Astrocyte of the cerebellum (primary cell): ENCODE data around the gene PLPP7.
A peak's percentile ranks its signal among the peaks of the same experiment; 100 is the strongest.
"Not testable (repeated sequence)": the region's sequence is repeated elsewhere in the genome, so short reads cannot be mapped to it uniquely, and the experiment has no call there.

ENCODE experiments used
- DNase-seq: peaks from one replicate; pipeline ENCODE4 v3.0.0-alpha.2; 2011; ENCODE audit warnings: low read depth
- H3K4me3 ChIP-seq: 2 replicates; pipeline ENCODE4 v1.5.1; 2011; ENCODE audit warnings: mild to moderate bottlenecking, low read depth, low read length, moderate library complexity
- in situ Hi-C: cut with HindIII; loops from 2 replicates; pipeline ENCODE4 v1.10.0; 2017; ENCODE audit warnings: low sequenced_read_pairs
- TF ChIP-seq, protein P1 (sequence below): IDR thresholded peaks from 2 replicates; pipeline ENCODE4 v1.5.1; 2012; ENCODE audit warnings: low read length, low read depth, moderate library complexity, mild to moderate bottlenecking; ENCODE audit errors: missing control alignments

The PLPP7 gene

DNA sequence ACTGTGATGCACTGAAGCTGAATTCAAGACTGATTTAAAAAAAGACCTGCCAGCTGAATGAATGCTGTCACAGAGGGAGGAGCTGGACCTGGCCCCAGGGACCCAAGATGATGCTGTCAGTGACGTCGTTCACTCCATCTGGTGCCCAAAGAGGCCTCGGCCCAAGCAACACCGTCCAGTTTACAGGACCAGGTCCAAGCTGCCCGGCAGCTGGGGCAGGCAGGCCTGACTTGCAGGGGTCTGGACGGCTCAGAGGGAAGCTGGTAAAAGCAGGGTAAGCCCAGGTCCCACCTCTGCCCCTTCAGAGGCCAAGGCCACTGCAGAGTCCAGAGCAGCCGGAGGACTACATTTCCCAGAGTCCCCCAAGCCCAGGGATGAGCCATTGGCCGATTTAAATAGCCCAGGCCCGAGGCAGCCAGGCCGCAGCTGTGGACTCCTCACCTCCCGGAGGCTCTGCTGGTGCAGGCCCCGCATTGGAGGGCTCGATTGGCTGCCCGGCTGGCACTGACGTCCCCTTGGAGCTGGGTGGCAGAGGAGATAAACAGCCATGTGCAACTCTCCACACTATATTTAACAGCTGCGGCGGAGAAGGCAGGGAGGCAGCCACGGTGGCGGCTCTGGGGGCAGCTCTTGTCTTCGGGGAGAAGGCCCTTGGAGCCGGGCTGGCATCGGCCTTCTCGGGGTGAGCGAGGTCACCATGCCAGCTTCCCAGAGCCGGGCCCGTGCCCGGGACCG, at the start of gene PLPP7:
TSS of gene PLPP7 (plus strand) at position 423 of the 735 bp plus-strand sequence. CDS start at position 698, 275 bp downstream.
- DNase-seq: peak; percentile 11
- in situ Hi-C loops: no loop called here
- peak within 1 kb of the TSS; percentile 41 for H3K4me3 ChIP-seq
- TF ChIP-seq, protein P1, sequence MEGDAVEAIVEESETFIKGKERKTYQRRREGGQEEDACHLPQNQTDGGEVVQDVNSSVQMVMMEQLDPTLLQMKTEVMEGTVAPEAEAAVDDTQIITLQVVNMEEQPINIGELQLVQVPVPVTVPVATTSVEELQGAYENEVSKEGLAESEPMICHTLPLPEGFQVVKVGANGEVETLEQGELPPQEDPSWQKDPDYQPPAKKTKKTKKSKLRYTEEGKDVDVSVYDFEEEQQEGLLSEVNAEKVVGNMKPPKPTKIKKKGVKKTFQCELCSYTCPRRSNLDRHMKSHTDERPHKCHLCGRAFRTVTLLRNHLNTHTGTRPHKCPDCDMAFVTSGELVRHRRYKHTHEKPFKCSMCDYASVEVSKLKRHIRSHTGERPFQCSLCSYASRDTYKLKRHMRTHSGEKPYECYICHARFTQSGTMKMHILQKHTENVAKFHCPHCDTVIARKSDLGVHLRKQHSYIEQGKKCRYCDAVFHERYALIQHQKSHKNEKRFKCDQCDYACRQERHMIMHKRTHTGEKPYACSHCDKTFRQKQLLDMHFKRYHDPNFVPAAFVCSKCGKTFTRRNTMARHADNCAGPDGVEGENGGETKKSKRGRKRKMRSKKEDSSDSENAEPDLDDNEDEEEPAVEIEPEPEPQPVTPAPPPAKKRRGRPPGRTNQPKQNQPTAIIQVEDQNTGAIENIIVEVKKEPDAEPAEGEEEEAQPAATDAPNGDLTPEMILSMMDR: no peak

DNA sequence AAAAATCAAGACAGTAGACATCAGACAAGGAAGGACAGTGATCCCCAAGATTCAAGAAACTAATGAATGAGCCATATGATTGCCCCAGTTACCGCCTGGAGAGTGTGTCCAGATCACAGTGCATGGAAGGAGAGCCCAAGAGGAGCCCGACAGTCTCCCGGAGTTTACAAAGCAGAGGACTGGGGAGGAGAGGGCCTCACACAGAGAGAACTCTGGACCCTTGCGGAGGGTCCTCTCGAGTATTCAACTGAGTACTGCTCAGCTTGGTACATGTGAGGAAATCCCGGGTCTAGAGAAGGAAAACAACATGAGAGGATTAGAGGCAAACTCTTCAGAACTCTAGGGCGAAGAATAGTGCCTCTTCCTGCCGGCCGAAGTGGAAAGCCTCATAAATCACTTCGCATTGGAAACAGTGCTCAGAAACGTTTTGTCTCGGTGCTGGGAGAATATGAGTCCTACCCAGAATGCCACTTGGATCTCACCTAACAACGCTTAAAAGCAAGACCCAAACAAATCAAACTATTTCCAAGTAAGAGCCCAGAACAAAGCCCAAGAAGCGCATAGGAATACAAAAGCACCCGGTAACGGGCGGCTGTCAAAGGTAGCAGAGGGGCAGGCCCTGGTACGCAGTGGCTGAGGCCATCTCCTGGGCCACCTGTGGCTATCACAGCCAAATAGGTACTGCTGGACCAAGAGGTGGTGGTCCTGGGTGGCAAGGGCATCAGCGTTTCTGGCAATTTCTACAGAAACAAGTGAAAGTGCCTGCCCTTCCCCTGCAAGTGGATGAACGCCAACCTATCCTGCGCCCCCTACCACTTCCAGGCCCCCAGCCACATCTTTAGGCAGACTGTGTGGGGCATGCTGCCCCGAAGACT, 49.2 kb upstream of the PLPP7 start:
- in situ Hi-C loops: no loop called here

DNA sequence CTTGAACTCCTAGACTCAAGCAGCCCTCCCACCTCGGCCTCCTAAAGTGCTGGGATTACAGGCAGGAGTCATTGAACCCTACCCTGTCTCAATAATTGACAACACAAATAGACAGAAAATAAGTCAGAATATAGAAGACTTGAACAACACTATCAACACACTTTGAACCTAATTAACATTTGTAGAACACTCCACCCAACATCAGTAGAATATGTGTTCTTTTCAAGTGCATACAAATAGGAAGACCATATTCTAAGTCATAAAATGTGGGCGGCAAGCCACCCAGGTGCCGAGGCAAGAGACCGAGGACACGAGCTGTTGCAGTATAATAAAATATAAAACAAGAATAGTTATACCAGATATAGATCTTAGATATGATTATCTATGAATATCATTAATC, 45.2 kb upstream of the PLPP7 start:
- in situ Hi-C loops, H3K4me3 ChIP-seq, DNase-seq: not testable (repeated sequence)

More for the DNA sequence above, 49.2 kb upstream of the PLPP7 start:
- no peak overlapping the region for H3K4me3 ChIP-seq
- no peak for DNase-seq
- TF ChIP-seq, protein P1: no peak

DNA sequence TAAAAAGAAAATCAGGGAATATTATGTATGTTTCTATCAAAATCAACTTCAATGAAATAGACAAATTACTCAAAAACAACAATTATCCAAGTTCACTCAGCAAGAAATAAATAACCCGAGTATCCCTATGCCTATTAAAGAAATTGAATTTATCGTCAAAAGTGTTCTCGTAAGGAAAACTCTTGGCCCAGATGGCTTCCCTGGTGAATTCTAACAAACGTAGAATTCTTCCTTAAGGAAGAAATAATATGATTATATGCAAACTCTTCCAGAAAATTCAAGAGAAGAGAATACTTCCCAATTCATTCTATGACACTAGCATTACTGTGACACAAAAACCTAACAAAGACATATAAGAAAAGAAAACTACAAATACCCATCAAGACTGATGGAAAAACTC, 42.9 kb upstream of the PLPP7 start:
- in situ Hi-C loops: no loop called here
- H3K4me3 ChIP-seq: no peak overlapping the region
- TF ChIP-seq, protein P1: no peak
- no peak for DNase-seq

DNA sequence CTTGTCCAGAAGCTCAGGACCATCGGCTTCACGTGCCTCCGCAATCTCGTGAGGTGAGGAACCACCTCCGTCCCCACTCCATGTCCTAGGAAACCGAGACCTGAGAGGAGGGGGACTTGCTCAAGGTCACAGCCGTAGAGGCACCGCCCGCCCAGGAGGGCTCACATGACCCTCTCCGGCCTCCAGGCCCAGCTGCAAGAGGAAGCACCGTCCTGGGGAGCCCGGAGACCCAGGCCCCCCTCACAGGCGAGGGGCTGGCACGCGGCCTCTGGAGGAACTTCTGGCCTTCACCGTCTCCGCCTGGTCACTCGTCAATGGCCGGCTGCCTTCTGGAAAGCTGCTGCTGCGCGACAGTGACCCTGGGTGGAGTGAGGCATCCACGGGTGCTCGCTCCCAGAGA, 37.4 kb upstream of the PLPP7 start:
- no peak for DNase-seq
- in situ Hi-C loops: no loop called here
- TF ChIP-seq, protein P1: no peak
- no peak overlapping the region for H3K4me3 ChIP-seq

DNA sequence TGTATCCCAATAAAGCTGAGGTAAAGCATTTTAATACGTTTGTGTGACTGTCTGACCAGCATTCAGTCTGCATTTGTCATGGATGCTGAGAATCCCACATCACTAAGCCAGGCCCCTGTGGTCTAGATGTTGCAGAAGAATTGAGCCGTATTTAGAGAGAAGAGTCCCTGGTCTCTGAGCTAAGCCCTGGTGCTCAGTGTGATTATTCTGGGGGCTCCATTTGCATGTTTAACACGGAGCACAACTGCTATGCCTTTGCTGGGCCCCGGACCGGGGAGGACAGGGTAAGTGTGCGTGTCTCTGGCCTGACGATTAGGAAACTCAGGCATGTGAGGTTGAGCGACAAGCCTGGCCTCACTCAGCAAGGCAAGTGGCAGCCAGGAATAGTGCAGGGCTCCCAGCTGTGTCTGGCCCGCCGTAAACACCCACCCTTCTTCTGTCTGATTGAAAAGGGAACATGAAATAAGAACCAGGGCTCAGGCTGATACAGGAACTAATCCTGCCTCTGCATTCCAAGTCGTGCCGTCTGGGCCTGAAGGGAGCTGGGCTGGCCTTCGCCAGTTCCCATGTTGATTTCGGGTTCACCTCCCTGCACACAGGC, 35.5 kb upstream of the PLPP7 start:
- peak; percentile 58 for DNase-seq
- H3K4me3 ChIP-seq: no peak overlapping the region
- TF ChIP-seq, protein P1: no peak
- in situ Hi-C loops: no loop called here
